ENCODE results near the gene MED17. TPM values are rescaled to one million over a fixed set of nuclear protein-coding genes. Genes with fewer than 3 reads are reported as not detected.

Gene MED17
- total RNA-seq, 1 experiment from 2014 or later: 67.9 TPM

- H3K27ac ChIP-seq (ENCODE audit: low read depth, low read length, poor library complexity, severe bottlenecking): no peak overlapping the region
- BruUV-seq (replicated peaks): no TSS peak
- H3K27me3 ChIP-seq (replicated peaks; ENCODE audit: insufficient read depth, low read depth, low read length, poor library complexity): no peaks in the 10 kb centered on the region
- no peak for DNase-seq (ENCODE audit: low spot score)
- no peak overlapping the region for H3K4me3 ChIP-seq (ENCODE audit: low read depth, low read length, poor library complexity, severe bottlenecking)
- intact Hi-C loops (cut with micrococcal nuclease; ENCODE audit: unreplicated experiment): no loop called here
- TF ChIP-seq CTCF (conservative IDR thresholded peaks at IDR 0.05; ENCODE audit: low read depth, low read length) (no peak), EZH2 (IDR thresholded peaks at IDR 0.05; ENCODE audit: borderline replicate concordance, low read depth, low read length, poor library complexity, severe bottlenecking) (no peak)
- ChIA-PET CTCF (no interaction called here), POLR2A (ENCODE audit: low non-redundant PET) (no interaction called here)
- H3K9me3 ChIP-seq (ENCODE audit: low read depth, low read length, poor library complexity, severe bottlenecking): no peaks in the 10 kb centered on the region
- no peaks in the 10 kb centered on the region for H3K36me3 ChIP-seq (ENCODE audit: insufficient read depth, low read length, poor library complexity, severe bottlenecking)
- H3K4me1 ChIP-seq (ENCODE audit: insufficient read depth, low read length, poor library complexity, severe bottlenecking): no peaks in the 10 kb centered on the region
These were observed 57.4 kb downstream of the MED17 start for GRCh38 chr11:93841446-93841845.

DNA sequence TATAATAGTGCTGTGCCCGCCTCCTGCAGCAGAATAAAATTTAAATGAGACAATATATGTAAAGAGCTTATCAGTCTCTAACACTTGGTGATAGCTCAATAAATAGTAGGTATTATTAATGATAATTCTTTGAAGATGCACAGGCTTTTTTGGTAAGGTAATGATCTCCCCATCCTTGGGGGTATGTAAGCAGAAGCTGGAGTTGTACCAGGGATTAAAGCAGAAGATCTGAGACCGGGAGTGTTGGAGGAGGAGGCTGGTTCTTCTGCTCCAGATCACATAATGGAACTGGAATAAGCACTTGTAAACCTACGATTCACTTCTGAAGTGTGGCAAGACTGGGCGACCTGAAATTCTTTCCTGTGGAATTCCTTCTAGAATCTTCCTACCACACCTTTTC lies 58.0 kb downstream of the MED17 start:
- Histone ChIP-seq H3K36me3 (ENCODE audit: insufficient read depth, low read length, poor library complexity, severe bottlenecking) (no peaks in the 10 kb centered on the region), H3K27me3 (replicated peaks; ENCODE audit: insufficient read depth, low read depth, low read length, poor library complexity) (no peaks in the 10 kb centered on the region), H3K4me3 (ENCODE audit: low read depth, low read length, poor library complexity, severe bottlenecking) (no peak overlapping the region), H3K4me1 (ENCODE audit: insufficient read depth, low read length, poor library complexity, severe bottlenecking) (no peaks in the 10 kb centered on the region), H3K9me3 (ENCODE audit: low read depth, low read length, poor library complexity, severe bottlenecking) (no peaks in the 10 kb centered on the region), H3K27ac (ENCODE audit: low read depth, low read length, poor library complexity, severe bottlenecking) (no peak overlapping the region)
- POLR2A ChIA-PET (ENCODE audit: low non-redundant PET): no interaction called here
- BruUV-seq (replicated peaks): no TSS peak
- CTCF ChIA-PET: no interaction called here
- intact Hi-C loops (cut with micrococcal nuclease; ENCODE audit: unreplicated experiment): no loop called here
- DNase-seq (ENCODE audit: low spot score): no peak
- TF ChIP-seq CTCF (conservative IDR thresholded peaks at IDR 0.05; ENCODE audit: low read depth, low read length): no peak

DNA sequence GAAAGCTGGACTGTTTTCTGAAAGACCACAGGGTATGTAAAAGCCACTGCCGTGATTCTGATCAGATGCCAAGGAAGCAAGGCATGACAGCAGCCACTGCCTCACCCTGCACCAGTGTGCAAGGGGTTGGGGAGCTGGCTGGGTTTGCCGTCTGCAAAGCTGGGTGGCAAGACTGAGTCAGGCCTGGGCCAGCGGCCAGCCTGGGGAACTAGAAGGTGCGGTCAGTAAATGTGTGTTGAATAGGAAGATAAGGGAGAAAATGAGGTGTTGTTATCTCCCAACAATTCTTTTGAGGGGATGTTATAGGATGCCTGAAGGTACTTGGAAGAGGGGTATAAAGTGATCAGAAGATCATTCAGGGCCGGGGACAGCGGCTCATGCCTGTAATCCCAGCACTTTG lies 58.4 kb downstream of the MED17 start:
- no peaks in the 10 kb centered on the region for H3K9me3 ChIP-seq (ENCODE audit: low read depth, low read length, poor library complexity, severe bottlenecking)
- POLR2A ChIA-PET (ENCODE audit: low non-redundant PET): no interaction called here
- H3K4me1 ChIP-seq (ENCODE audit: insufficient read depth, low read length, poor library complexity, severe bottlenecking): no peaks in the 10 kb centered on the region
- TF ChIP-seq CTCF (conservative IDR thresholded peaks at IDR 0.05; ENCODE audit: low read depth, low read length) (no peak), EZH2 (IDR thresholded peaks at IDR 0.05; ENCODE audit: borderline replicate concordance, low read depth, low read length, poor library complexity, severe bottlenecking) (no peak)
- no peaks in the 10 kb centered on the region for H3K27me3 ChIP-seq (replicated peaks; ENCODE audit: insufficient read depth, low read depth, low read length, poor library complexity)
- BruUV-seq (replicated peaks): no TSS peak
- DNase-seq (ENCODE audit: low spot score): no peak
- H3K4me3 ChIP-seq (ENCODE audit: low read depth, low read length, poor library complexity, severe bottlenecking): no peak overlapping the region
- intact Hi-C loops (cut with micrococcal nuclease; ENCODE audit: unreplicated experiment): no loop called here
- CTCF ChIA-PET: no interaction called here
- no peaks in the 10 kb centered on the region for H3K36me3 ChIP-seq (ENCODE audit: insufficient read depth, low read length, poor library complexity, severe bottlenecking)
- no peak overlapping the region for H3K27ac ChIP-seq (ENCODE audit: low read depth, low read length, poor library complexity, severe bottlenecking)
